CD14-positive monocyte (primary cell): ENCODE results near the gene CNPPD1. TPM values are rescaled to one million over a fixed set of nuclear protein-coding genes. Genes with fewer than 3 reads are reported as not detected.

Experiments used
- DNase-seq, 3 donors: peaks; one replicate each; pipeline ENCODE4 v3.0.0-alpha.2; 2011 to 2022
- H2AFZ ChIP-seq: 2 replicates; pipeline ENCODE4 v1.6.0; 2012; ENCODE audit warnings: mild to moderate bottlenecking, low read depth, low read length, inconsistent platforms; ENCODE audit not compliant: insufficient read depth, poor library complexity, severe bottlenecking
- H3K27ac ChIP-seq, 2 donors: 1 replicate in 1 of 2; 2 replicates in 1 of 2; pipeline ENCODE4 v1.5.1; 2012 to 2013; ENCODE audit warnings: low read length in 2 of 2, control low read depth in 1 of 2, inconsistent platforms in 1 of 2, low read depth in 1 of 2, mild to moderate bottlenecking in 1 of 2
- H3K27me3 ChIP-seq, 2 donors: one replicate each; pipeline versions ENCODE4 v1.6.0 to v1.6.1; 2011 to 2013; ENCODE audit warnings: low read length in 2 of 2; ENCODE audit not compliant: control insufficient read depth in 2 of 2, insufficient read depth in 2 of 2
- H3K36me3 ChIP-seq, 2 donors: replicated peaks in 1 of 2; 1 replicate in 1 of 2; 2 replicates in 1 of 2; pipeline versions ENCODE4 v1.5.1 to v1.6.1; 2012 to 2013; ENCODE audit warnings: low read length in 2 of 2, control low read depth in 1 of 2, inconsistent platforms in 1 of 2, mild to moderate bottlenecking in 1 of 2; ENCODE audit not compliant: insufficient read depth in 2 of 2, control insufficient read depth in 1 of 2
- H3K4me1 ChIP-seq, 2 donors: 1 replicate in 1 of 2; 2 replicates in 1 of 2; pipeline versions ENCODE4 v1.5.1 to v1.6.1; 2012 to 2013; ENCODE audit warnings: low read length in 2 of 2, control low read depth in 1 of 2, inconsistent platforms in 1 of 2, mild to moderate bottlenecking in 1 of 2, moderate library complexity in 1 of 2; ENCODE audit not compliant: insufficient read depth in 2 of 2, control insufficient read depth in 1 of 2
- H3K4me2 ChIP-seq: replicated peaks from 2 replicates; pipeline ENCODE3; 2012; ENCODE audit warnings: low read length, moderate library complexity, mild to moderate bottlenecking; ENCODE audit not compliant: poor library complexity, severe bottlenecking; ENCODE audit errors: extremely low read depth
- H3K4me3 ChIP-seq, 3 experiments: fragments of 200-600 bp in 1 of 3; sonication (generic) in 1 of 3; replicated peaks in 1 of 3; 1 replicate in 2 of 3; 2 replicates in 1 of 3; pipeline ENCODE4 v1.5.1; 2011 to 2013; ENCODE audit warnings: low read length in 3 of 3, mild to moderate bottlenecking in 3 of 3, control low read depth in 2 of 3, low read depth in 2 of 3, inconsistent platforms in 1 of 3, moderate library complexity in 1 of 3
- H3K79me2 ChIP-seq: 2 replicates; pipeline ENCODE4 v1.6.0; 2012; ENCODE audit warnings: mild to moderate bottlenecking, control low read depth, inconsistent platforms, low read length, moderate library complexity; ENCODE audit not compliant: insufficient read depth
- H3K9ac ChIP-seq: 2 replicates; pipeline ENCODE4 v1.6.0; 2017; ENCODE audit warnings: low read length, mild to moderate bottlenecking; ENCODE audit not compliant: insufficient read depth, poor library complexity, severe bottlenecking
- H3K9me3 ChIP-seq, 2 donors: replicated peaks in 1 of 2; 1 replicate in 1 of 2; 2 replicates in 1 of 2; pipeline versions ENCODE4 v1.5.1 to v1.6.1; 2012 to 2013; ENCODE audit warnings: low read length in 2 of 2, control low read depth in 1 of 2; ENCODE audit not compliant: control insufficient read depth in 1 of 2, insufficient read depth in 1 of 2
- H4K20me1 ChIP-seq: 2 replicates; pipeline ENCODE4 v1.6.0; 2012; ENCODE audit warnings: mild to moderate bottlenecking, low read length, control low read depth, moderate library complexity; ENCODE audit not compliant: insufficient read depth
- H3K27ac Mint-ChIP-seq, 7 donors: one replicate each; pipeline ENCODE4 v1.8.0; 2020; ENCODE audit warnings: mild to moderate bottlenecking in 7 of 7, mixed read lengths in 7 of 7, moderate library complexity in 6 of 7, inconsistent platforms in 2 of 7
- H3K27me3 Mint-ChIP-seq, 3 donors: one replicate each; pipeline ENCODE4 v1.8.0; 2021 to 2022; ENCODE audit warnings: low read depth in 3 of 3, mild to moderate bottlenecking in 3 of 3, mixed read lengths in 3 of 3, moderate library complexity in 3 of 3, inconsistent platforms in 1 of 3
- H3K36me3 Mint-ChIP-seq, 2 donors: one replicate each; pipeline ENCODE4 v1.8.0; 2020; ENCODE audit warnings: mixed read lengths in 2 of 2, inconsistent platforms in 1 of 2, mild to moderate bottlenecking in 1 of 2
- H3K4me1 Mint-ChIP-seq: one replicate; pipeline ENCODE4 v1.8.0; 2020; ENCODE audit warnings: mild to moderate bottlenecking, mixed read lengths
- H3K4me3 Mint-ChIP-seq, 2 donors: one replicate each; pipeline ENCODE4 v1.8.0; 2020; ENCODE audit warnings: mild to moderate bottlenecking in 2 of 2, mixed read lengths in 2 of 2, moderate library complexity in 1 of 2
- H3K9me3 Mint-ChIP-seq, 7 donors: one replicate each; pipeline ENCODE4 v1.8.0; 2020 to 2022; ENCODE audit warnings: mixed read lengths in 7 of 7, mild to moderate bottlenecking in 6 of 7, moderate library complexity in 6 of 7, inconsistent platforms in 2 of 7
- CTCF ChIP-seq: fragments of 200-600 bp; IDR thresholded peaks from one replicate; pipeline ENCODE4 v1.8.0; 2022; ENCODE audit warnings: antibody characterized with exemption, mild to moderate bottlenecking
- WGBS: methylation state at CpG from one replicate; pipeline ENCODE4 v1.1.5; 2013; ENCODE audit warnings: missing lambda C conversion rate; ENCODE audit not compliant: insufficient coverage; 5-methylcytosine and 5-hydroxymethylcytosine counted together
- intact Hi-C, 2 donors: fragments of 100-400 bp; cut with micrococcal nuclease; formaldehyde crosslinking; loops; one replicate each; pipeline versions ENCODE4 v1.15.0 to v1.15.1; 2023
- polyA plus RNA-seq, 3 donors: library from polyadenylated mRNA; depleted of rRNA in 1 of 3; unstranded in 2 of 3; stranded (reverse) in 1 of 3; fragments of 300-500 nt in 2 of 3; fragments of >200 nt in 1 of 3; fragmentation: Illumina TruSeq in 2 of 3; gene quantifications; 1 replicate in 2 of 3; 2 replicates in 1 of 3; pipeline ENCODE4 v1.2.3, GENCODE V29; 2012 to 2021

Gene CNPPD1
- polyA plus RNA-seq, 3 donors, result 68.8 to 109 (median 71.3) TPM

GRCh38 chr2:219157396-219157795 lies 19.3 kb downstream of the CNPPD1 start:
- Histone ChIP-seq H2AFZ (no peak overlapping the region), H4K20me1 (no peaks in the 10 kb centered on the region), H3K9me3 (no peaks in the 10 kb centered on the region), H3K9ac (no peak overlapping the region), H3K4me3 (no peak overlapping the region), H3K36me3 (peaks cover 22 to 38% of the 10 kb centered on the region in 2 donors), H3K79me2 (no peaks in the 10 kb centered on the region), H3K4me1 (peaks cover 15 to 18% of the 10 kb centered on the region in 2 donors), H3K27ac (no peak overlapping the region), H3K27me3 (no peaks in the 10 kb centered on the region), H3K4me2 (no peak overlapping the region)
- peaks cover 27 to 43% of the 10 kb centered on the region in 2 donors for H3K36me3 Mint-ChIP-seq
- peaks cover 15% of the 10 kb centered on the region for H3K4me1 Mint-ChIP-seq
- WGBS, result 95% methylated on average over 4 of the region's 8 CpGs
- intact Hi-C loops, result loop anchor here in 1 of 2 donors (10.0 kb wide), 1 partner anchor 163 kb away; the partner anchor contains the start of gene CRYBA2
- TF ChIP-seq CTCF, result no peak
- DNase-seq, result no peak
- H3K4me3 Mint-ChIP-seq, result no peak overlapping the region
- peaks cover 0 to 3% (median 2%) of the 10 kb centered on the region in 3 donors for H3K27me3 Mint-ChIP-seq
- H3K27ac Mint-ChIP-seq, result peak overlapping the region in 1 of 7 donors; percentile 8
- H3K9me3 Mint-ChIP-seq, result no peaks in the 10 kb centered on the region

DNA sequence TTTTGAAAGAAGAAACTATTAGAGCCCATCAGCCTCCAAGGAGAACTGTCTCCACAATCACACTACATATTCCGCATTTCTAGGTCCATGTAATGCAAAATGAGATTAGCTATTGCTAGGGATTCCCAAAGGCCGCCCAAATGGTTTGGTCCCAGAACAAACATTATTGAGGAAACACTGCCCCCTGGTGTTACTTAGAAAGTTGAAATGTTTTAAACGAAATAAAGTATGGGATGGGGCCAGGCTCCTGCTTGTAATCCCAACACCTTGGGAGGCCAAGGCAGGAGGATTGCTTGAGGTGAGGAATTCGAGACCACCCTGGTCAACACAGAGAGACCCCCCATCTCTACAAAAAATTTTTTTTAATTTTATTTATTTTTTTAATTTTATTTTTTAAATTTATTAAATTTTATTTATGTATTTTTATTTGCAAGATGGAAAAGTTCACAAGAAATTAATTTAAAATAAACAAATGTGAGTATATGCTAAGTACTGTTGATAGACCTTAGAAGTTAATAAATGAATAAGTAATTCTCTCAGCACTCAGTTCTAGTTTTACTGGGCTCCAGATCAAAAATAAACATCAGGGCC lies 21.6 kb downstream of the CNPPD1 start:
- Histone ChIP-seq H3K4me2 (no peak overlapping the region), H3K27ac (no peak overlapping the region), H3K4me3 (no peak overlapping the region), H3K27me3 (no peaks in the 10 kb centered on the region), H3K9ac (no peak overlapping the region), H3K9me3 (no peaks in the 10 kb centered on the region), H3K36me3 (peaks cover 29 to 49% of the 10 kb centered on the region in 2 donors), H4K20me1 (no peaks in the 10 kb centered on the region), H3K79me2 (no peaks in the 10 kb centered on the region), H2AFZ (no peak overlapping the region), H3K4me1 (peaks cover 7% of the 10 kb centered on the region in 2 donors)
- Mint-ChIP-seq H3K27ac (no peak overlapping the region), H3K4me1 (peaks cover 7% of the 10 kb centered on the region), H3K27me3 (peaks cover 0 to 3% (median 2%) of the 10 kb centered on the region in 3 donors), H3K4me3 (no peak overlapping the region), H3K9me3 (no peaks in the 10 kb centered on the region), H3K36me3 (peaks cover 36 to 55% of the 10 kb centered on the region in 2 donors)
- peak; percentile 47 to 72 (median 64) for DNase-seq
- peak; percentile 70 for TF ChIP-seq CTCF
- WGBS, result no CpG with 5 or more reads among the region's 4 CpGs
- intact Hi-C loops, result loop anchor here in 1 of 2 donors (2.0 to 10.0 kb wide), 2 partner anchors 126 to 160 kb away; partner anchors contain the start of gene CRYBA2
